Measurements from ENCODE around the gene CHIT1.

CHIT1 gene

GRCh38 chr1:203216274-203217138, 13.0 kb downstream of the CHIT1 start:
- DNase-seq (ENCODE audit: low spot score) = peak; percentile 32

- no peak for DNase-seq (ENCODE audit: low spot score)
These were observed 13.9 kb downstream of the CHIT1 start for GRCh38 chr1:203215573-203215972.

GRCh38 chr1:203214871-203215270, 14.6 kb downstream of the CHIT1 start:
- DNase-seq (ENCODE audit: low spot score) = no peak

- no peak for DNase-seq (ENCODE audit: low spot score)
These were observed 16.3 kb downstream of the CHIT1 start for GRCh38 chr1:203213126-203213525.

GRCh38 chr1:203211812-203212211, 17.7 kb downstream of the CHIT1 start:
- no peak for DNase-seq (ENCODE audit: low spot score)

GRCh38 chr1:203210988-203211387, 18.5 kb downstream of the CHIT1 start:
- no peak for DNase-seq (ENCODE audit: low spot score)

- no peak for DNase-seq (ENCODE audit: low spot score)
These were observed 19.1 kb downstream of the CHIT1 start for GRCh38 chr1:203210350-203210749.

- DNase-seq (ENCODE audit: low spot score) = no peak
These were observed 21.3 kb downstream of the CHIT1 start for GRCh38 chr1:203208181-203208580.

- no peak for DNase-seq (ENCODE audit: low spot score)
These were observed 21.7 kb downstream of the CHIT1 start for GRCh38 chr1:203207751-203208150.

- DNase-seq (ENCODE audit: low spot score) = no peak
These were observed 23.3 kb downstream of the CHIT1 start for GRCh38 chr1:203206129-203206687.

- DNase-seq (ENCODE audit: low spot score) = no peak
These were observed 24.7 kb downstream of the CHIT1 start for GRCh38 chr1:203204756-203205155.

GRCh38 chr1:203202431-203203245, 26.8 kb downstream of the CHIT1 start:
- DNase-seq (ENCODE audit: low spot score) = no peak

- DNase-seq (ENCODE audit: low spot score) = no peak
These were observed 27.8 kb downstream of the CHIT1 start for GRCh38 chr1:203201516-203202205.

- DNase-seq (ENCODE audit: low spot score) = no peak
These were observed 28.6 kb downstream of the CHIT1 start for GRCh38 chr1:203200916-203201315.

- no peak for DNase-seq (ENCODE audit: low spot score)
These were observed 29.5 kb downstream of the CHIT1 start for GRCh38 chr1:203199816-203200571.

GRCh38 chr1:203199481-203199815, 30.0 kb downstream of the CHIT1 start:
- no peak for DNase-seq (ENCODE audit: low spot score)

- no peak for DNase-seq (ENCODE audit: low spot score)
These were observed 30.5 kb downstream of the CHIT1 start for GRCh38 chr1:203199002-203199401.

- DNase-seq (ENCODE audit: low spot score) = no peak
These were observed 31.8 kb downstream of the CHIT1 start for GRCh38 chr1:203197625-203198024.

- no peak for DNase-seq (ENCODE audit: low spot score)
These were observed 33.1 kb downstream of the CHIT1 start for GRCh38 chr1:203196371-203196770.

GRCh38 chr1:203190949-203191348, 38.5 kb downstream of the CHIT1 start:
- DNase-seq (ENCODE audit: low spot score) = no peak

- DNase-seq (ENCODE audit: low spot score) = no peak
These were observed 39.5 kb downstream of the CHIT1 start for GRCh38 chr1:203189951-203190352.

Measured in HuH-7.5 (cell line).